Right renal pelvis (tissue), 4 donors: Measurements from ENCODE around the gene MCCD1. TPM values are rescaled to one million over a fixed set of nuclear protein-coding genes. Genes with fewer than 3 reads are reported as not detected.
"Not testable (repeated sequence)": the region's sequence is repeated elsewhere in the genome, so short reads cannot be mapped to it uniquely, and the experiment has no call there.

ENCODE experiments used
- DNase-seq, 4 donors: peaks; one replicate each; pipeline ENCODE4 v3.0.0-alpha.2; 2013; ENCODE audit warnings: low read depth in 4 of 4, low spot score in 3 of 4, missing footprints in 1 of 4
- polyA plus RNA-seq, 4 donors: library from polyadenylated mRNA; unstranded; fragments of 120-200 nt; gene quantifications; one replicate each; pipeline ENCODE4 v1.2.1, GENCODE V29; 2013; ENCODE audit not compliant: insufficient read length in 4 of 4

MCCD1 gene
- polyA plus RNA-seq, 4 donors = 14.0 to 27.9 (median 20.6) TPM

DNA sequence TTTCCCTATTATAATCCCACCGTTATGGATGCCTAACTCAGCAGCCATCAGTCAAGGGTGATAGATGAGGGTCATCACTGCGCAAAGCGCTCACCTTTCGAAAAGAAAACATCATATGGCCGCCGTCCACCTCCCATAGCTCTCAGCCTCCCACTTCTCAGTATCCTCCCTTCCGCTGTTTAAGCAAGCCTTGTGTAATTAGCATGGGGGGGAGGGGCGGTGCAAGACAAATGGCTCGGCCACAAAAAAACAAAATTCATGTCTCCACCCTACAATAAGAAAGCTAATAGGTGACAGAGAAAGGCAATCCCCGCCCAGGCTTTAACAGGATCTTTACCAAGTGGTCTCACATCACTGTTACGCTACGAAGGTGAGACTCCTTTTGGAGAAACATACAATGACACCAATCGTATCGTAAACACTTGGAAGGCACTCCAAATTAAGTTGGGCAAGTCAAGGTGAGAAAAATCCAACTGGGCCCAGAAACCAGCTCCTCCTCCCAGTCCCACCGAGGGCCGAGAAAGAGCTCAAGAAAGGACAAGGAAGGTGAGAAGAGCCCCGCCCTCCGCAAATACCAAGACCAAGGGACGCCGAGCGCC is 12.4 kb downstream of the MCCD1 start:
- peak in 2 of 4 donors; percentile 29 to 41 for DNase-seq

DNA sequence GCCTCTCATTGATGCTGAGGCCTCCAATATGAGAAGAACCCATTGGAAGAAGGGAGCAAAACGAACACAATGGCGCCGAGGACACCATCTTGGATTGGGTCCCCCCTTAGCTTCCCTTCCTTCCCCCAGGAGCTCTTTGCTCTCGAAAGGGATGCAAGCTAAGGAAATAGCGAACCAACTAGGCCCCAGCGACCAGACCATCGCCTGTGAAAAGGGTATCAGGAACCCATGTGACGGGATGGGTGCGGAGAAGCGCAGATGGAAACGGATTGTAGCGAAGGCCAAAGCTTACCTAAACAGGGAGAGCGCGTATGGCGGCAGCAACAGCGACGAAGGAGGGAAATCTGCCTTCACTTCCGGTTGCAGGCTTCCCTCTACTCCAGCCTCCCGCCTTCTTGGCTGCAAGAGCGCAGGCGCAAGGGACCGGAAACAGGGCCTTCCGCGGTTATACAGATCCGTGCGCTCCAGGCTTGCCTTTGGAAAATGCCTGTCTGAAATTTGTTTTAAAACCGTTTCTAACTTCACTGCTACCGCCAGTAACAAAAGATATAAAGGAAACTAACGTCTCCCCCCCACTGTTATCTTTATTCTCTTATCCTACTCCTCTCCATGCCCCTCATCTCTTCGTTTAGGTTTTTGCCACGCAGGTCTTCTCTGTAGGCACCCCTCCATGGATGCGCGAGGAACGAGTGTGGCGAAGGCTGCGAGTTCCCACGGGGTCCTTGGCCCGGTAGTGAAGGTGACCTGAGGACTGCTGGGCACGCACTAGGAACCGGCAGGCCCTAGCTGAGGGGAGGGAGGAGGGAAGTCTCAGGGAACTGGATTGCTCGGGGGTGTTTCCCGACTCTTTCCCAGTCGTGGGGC is 13.1 kb downstream of the MCCD1 start, which contains the start of gene DDX39B:
TSS of gene DDX39B (minus strand) at position 346 of the 864 bp plus-strand sequence. CDS start 1,471 bp downstream, outside the sequence.
- DNase-seq = peak; percentile 95 to 97 (median 96)

DNA sequence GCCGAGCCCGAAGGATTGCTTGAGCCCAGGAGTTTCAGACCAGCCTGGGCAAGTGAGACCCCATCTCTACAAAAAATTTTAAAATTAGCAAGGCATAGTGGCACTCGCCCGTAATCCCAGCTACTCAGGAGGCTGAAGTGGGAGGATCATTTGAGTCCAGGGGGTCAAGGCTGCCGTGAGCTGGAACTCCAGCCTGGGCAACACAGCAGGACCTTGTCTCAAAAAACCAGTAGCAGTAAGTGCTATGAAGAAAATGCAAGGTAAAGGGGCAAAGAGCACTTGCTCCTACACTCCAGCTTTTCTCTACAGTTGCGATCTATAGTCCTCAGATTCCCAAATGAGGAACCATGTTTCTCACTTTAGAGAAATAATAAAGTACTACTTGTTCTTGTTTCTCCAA is 14.9 kb downstream of the MCCD1 start:
- no peak for DNase-seq

DNA sequence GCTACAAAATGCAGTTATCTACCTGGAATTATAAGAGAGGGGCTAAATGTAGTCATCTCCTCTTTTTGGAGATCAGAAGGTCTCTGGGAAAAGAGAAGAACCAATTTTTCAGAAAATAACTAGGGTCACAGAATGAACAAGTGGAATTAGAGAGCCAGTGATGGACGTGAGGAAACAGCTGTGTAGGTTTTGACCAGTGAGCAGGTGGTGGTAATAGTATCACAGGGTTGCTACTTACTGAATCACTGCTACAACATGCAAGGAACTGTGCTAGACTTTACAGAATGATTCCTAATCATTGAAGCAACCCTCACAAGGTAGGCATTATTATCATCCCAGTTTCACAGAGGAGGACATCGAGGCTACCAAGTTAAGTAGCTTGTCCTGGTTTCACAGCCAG is 15.9 kb downstream of the MCCD1 start:
- DNase-seq = no peak

DNA sequence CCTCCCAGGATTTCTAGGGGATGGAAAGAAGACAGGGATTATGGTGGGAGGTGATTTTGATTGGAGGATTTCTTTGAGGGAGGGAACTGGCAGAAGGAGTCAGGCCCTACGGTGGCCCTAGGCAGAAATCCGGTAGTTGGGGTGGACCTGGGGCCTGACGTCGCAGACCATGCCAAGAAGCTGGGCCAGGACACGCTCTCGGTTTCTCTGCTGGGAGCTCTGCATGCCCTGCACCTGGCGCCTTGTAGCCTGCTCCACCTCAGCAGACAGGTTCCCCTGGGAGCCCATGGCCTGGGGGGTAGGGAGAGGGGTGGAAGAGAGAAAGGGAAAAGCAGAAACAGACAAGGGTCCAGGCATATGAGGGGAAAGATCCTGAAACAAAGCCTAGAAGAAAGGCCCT is 16.5 kb downstream of the MCCD1 start:
- DNase-seq = no peak

DNA sequence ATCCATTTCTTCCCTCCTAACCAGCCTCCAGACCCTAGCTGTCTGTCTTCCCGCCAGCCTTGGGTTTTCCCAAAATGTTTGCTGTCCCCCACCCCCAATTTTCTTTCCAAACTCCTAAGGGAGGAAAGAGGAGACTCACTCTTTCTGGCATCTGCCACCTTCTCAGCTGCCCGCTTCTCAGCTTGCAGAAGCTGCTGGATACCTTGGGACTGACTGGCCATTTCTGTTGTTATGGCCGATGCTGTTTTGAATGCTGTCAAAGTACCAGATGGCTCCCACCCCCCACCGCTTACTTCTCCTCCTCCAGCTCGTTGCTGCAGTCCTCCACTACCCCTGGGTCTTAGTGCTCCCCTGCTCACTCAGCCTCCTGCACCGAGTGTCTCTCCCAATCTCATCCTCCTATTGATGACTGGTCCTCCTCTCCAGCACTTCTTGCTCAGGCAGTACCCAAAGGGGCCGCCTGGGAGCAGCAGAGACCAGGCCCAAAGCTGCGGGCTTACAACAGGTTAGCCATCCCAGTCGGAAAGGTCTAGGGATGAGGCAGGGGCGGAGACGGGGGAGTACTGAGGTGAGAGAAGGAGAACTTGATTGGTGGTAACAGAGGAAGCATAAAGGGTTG is 17.7 kb downstream of the MCCD1 start, which contains the start of gene ATP6V1G2:
TSS of gene ATP6V1G2 (minus strand) at position 270 of the 619 bp plus-strand sequence. CDS start at position 221, 49 bp downstream.
- peak; percentile 75 to 84 (median 79) for DNase-seq

DNA sequence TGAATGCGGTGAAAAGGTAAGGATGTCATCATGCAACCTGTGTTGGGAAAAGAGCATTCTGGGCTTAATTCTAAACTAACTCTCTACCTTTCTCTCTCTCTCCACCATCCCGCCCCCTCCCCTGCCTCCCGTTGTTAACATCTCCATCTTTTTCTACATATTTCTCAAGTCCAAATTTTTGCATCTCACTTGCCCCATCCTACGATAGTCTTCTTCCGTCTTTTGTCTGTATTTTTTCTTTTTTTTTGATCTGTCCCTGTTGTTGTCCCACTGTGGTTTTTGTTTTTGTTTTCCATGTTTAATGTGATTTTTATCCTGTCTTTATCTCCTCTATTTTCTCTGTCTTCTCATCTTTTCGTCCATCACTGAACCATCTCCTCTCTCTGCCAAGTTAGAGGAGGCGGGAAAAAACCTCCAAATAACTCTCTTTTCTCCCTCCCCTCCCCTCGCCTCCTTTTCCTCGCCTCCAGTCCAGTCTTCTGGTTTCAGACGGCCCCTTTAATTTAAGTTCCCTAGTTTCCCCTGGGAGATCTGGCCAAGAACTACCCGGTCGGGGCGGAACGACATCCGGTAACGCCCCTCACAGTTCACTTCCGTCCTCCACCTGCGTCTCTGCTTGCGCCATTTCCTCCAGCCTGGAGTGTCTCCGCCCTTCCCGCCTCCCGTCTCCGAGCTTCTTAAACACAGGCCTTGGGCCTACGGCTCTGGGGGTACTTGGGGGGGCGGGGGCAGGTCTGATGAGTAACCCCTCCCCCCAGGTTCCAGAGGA is 18.4 kb downstream of the MCCD1 start, which contains the start of gene NFKBIL1:
TSS of gene NFKBIL1 (plus strand) at position 651 of the 769 bp plus-strand sequence. CDS start at position 738, 87 bp downstream.
- peak; percentile 92 to 95 (median 94) for DNase-seq

DNA sequence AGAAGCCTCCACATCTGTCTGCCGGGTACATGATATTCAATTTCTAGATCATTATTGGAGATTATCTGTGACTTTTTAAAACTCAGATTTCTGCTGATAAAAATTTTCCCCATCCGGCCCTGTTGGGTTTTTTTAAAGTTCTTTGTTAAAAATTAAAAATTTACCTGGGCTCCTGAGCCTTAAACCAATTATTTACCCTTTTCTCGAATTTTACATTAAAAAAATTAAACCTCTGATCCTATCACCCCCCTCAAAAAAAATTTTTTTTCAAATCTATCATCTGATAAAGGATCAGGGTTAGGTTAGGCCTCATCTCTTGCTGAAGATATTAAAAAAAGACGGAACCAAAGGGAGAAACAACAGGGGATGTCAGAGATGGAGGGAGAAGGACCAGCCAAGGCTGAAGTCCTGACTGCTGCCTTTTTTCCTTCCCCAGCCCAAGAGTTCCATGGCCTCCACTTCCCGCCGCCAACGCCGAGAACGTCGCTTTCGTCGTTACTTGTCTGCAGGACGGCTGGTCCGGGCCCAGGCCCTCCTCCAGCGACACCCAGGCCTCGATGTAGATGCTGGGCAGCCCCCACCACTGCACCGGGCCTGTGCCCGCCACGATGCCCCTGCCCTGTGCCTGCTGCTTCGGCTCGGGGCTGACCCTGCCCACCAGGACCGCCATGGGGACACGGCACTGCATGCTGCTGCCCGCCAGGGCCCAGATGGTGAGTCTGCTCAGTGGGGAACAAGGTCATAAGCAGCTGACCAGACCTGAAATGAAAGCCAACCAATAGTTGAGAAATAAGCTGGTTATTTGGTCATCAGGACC is 19.2 kb downstream of the MCCD1 start:
- no peak for DNase-seq

DNA sequence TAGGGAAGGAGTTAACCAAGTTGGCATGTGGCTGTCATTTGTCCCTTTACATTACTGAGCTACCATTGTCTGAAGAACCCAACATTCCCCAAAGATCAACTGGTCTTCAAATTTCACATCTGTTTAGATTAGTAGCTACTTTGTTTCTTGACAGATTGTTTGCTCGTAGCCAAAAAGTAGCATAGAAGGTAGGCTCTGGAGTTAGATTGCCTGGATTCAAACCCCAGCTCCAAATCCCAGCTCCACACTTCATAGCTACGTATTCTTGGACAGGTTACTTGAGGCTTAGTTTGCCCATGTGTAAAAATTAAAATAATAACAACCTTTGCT is 19.7 kb downstream of the MCCD1 start:
- DNase-seq = no peak

DNA sequence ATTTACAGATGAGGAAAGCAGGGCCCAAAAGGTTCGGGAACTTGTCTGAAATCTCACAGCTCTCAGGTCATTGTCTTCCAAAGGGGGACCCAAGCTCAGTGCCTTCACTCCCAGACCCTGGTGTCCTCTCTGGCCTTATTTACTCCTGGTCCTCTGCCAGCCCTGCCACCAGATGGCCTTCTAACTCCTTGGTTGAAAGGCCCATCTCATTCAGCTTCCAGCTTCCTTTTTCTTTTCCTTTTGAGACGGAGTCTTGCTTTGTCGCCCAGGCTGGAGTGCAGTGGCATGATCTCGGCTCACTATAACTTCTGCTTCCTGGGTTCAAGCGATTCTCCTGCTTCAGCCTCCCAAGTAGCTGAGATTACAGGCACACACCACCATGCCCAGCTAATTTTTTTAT is 22.6 kb downstream of the MCCD1 start:
- not testable (repeated sequence) for DNase-seq

DNA sequence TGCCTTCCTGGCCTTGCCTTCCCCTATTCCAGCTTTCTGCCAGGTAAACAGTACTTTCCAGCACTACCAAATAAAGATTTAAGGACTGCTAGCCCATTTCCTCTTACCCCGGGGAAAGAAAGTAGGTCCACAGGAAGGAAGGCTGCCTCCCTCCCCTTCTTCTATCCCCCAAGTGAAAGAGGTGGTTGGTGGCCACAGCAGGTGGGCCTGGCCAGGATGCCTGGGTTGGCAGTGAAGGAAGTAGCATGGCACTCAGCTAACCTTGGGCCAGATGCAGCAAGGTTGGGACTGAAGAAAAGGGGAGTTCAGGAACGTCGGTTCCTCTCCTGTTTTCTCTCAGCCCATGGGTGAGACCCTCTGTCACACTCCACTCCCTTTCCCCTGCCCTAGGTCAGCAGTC is 27.5 kb downstream of the MCCD1 start:
- DNase-seq = no peak

DNA sequence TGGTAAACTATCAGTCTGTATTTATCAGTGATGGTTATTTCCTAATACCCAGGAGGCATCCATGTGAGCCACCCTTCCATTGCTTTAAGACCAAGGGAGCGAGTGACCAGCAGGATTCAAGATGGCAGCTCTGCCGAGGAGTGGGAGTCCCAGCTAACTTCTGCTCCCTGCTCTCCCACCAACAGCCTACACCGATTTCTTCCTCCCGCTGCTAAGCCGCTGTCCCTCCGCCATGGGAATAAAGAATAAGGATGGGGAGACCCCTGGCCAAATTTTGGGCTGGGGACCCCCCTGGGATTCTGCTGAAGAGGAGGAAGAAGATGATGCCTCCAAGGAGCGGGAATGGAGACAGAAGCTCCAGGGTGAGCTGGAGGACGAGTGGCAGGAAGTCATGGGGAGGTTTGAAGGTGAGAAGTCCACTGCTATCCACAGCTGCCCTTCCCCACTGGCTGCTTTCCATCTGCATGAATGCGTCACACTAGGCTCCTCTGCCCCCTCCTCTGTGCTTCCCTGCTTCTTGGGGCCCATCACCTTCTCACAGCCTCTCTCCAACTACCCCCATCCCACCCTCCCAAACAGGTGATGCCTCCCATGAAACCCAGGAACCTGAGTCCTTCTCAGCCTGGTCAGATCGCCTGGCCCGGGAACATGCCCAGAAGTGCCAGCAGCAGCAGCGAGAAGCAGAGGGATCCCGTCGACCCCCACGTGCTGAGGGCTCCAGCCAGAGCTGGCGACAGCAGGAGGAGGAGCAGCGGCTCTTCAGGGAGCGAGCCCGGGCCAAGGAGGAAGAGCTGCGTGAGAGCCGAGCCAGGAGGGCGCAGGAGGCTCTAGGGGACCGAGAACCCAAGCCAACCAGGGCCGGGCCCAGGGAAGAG is 28.9 kb downstream of the MCCD1 start:
- DNase-seq = no peak

DNA sequence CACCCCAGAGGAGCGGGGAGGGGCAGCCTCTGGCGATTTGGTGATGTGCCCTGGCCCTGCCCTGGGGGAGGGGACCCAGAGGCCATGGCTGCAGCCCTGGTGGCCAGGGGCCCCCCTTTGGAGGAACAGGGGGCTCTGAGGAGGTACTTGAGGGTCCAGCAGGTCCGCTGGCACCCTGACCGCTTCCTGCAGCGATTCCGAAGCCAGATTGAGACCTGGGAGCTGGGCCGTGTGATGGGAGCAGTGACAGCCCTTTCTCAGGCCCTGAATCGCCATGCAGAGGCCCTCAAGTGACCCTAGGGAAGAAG is 29.5 kb downstream of the MCCD1 start:
- DNase-seq = no peak

DNA sequence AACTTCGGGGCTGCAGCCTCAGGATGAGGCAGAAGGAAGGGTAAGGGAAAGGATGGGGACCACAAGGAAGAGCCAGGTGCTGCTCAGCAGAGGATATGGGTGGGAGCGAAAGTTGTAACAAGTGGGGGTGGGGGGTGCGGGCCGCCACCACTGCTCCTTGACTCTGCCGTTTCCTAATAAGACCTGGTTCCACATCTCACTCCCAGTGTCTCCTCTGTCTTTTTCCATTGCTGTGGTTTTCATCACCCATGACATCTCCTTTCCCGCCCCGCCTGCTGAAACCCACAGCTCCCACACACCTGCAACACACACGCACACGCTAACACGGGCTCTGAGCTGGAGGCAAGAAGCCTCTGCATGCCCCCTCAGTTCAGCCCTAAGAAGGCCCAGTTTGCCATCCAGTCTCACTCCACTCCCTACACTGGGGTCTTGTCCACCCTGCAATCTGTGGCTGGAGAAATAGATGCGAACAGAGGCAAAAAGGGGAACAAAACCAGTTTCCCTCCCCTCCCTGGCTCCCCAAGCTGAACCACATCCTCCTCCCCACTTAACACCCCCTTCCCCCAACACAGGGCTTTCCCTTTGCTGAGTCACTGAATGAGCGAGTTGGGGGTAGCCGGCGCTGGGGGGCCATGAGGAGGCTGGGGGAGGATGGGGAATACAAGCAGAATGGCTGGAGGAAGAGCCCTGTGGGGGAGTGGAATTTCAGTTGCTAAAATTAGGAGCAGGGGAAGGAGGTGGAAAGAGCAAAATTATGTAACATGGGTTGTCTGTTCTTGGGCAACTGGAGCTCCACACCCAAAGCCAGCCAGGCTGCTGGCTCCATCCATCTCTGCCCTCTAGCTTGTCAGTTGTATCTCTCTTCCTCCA is 30.1 kb downstream of the MCCD1 start:
- DNase-seq = no peak

DNA sequence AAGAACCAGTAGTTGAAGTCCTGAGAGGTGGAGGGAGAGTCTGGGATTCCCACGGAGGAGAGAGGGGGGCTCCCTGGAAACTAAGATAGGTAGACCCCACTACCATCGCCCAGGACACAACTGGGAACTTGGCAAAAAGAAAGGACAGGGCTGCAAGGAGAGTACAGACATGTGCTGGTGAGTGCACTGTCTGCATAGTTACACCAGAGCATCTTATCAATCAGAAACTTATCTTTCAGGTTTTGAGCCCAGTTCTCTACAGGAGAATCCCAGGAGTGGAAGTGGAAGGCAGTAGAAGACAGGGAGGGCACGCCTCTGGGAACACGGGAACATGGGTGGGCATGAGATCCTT is 30.8 kb downstream of the MCCD1 start:
- DNase-seq = no peak

DNA sequence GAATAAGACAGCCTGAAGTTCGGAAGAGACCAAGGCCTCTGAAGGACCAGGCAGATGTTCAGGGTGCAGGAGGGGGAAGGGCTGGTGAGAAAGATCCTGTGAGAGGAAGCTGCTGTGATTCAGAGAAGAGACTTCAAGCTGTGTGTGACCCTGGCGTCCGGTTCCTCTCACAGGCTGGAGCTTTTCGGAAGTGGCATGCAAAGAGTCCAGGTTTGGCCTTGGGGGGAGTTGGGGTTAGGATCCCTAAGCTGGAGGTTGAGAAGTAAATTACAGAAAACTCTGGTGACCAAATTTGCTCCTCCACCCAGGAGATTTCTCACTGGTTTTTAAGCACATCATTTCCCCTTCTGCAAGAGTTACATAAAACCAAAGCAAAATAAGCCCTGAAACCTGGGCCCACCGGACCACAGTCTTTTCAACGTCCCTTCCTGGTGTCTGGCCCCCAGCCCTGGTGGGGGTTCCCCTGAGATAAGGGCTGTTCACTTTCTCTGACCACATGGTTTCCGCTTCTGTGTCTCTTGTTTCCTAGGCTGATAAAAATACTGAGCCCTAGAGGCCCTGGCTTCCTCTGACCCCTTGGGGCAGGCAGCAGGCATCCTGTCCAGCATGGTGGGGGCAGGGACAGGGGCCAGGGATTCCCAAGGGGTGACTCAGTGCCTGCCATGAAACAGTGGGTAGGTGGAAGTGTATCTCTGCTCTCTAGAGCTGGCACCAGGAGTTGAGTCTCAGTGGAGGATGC is 31.4 kb downstream of the MCCD1 start:
- no peak for DNase-seq

DNA sequence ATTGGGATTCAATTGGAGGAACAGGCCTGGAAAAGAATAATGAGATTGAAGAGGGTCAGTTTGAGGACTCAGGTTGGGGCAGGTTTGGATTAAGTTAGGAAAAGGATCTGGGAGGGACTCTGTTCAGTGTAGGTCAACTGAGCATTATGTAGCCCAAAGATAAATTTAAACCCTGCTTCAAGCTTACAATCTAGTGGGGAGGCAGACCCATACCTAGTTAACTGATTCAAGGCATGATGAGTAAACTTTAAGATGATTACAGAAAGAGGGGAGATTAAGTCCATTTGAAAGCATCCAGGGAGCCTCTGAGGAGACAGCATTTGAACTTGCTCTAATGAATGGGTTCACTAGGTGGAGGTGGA is 31.9 kb downstream of the MCCD1 start:
- DNase-seq = no peak
